ENCODE measurements around the gene SIGLEC7.
"Not testable (repeated sequence)": the region's sequence is repeated elsewhere in the genome, so short reads cannot be mapped to it uniquely, and the experiment has no call there.

Gene SIGLEC7

DNA sequence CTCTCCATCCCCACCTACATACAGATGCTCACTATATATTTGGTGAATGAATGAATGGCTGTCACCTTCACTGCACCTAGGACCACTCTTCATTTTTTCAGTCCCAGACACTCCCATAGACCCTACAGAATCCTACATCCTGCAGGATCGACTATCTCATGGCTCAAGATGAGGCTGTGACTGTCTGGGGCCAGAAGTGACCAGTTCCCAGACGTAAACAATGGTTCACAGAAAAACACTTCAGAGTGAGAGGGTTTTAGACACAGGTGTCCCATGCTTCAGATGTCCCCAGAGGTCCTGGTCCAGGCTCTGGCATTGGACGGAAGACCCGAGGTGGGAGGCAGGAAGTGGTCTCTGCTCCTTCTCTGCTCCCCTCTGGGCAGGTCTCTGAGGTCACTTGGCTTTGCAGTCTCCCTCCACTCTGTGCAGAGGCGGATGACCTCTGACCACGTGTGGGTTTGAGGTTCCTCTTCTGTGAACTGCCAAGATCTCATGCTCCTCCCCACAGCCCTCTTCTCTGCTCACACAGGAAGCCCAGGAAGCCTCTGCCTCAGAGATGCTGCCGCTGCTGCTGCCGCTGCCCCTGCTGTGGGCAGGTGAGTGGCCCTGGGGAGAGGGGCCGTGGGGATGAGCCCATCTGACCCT lies 24.9 kb downstream of the SIGLEC7 start:
- H3K4me3 ChIP-seq (ENCODE audit: low read depth, low read length), result peak overlapping the region; percentile 46
- TF ChIP-seq, protein P1, sequence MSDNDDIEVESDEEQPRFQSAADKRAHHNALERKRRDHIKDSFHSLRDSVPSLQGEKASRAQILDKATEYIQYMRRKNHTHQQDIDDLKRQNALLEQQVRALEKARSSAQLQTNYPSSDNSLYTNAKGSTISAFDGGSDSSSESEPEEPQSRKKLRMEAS (IDR thresholded peaks at IDR 0.05; ENCODE audit: low read depth, low read length), result peak; percentile 98
- TF ChIP-seq, protein P2, sequence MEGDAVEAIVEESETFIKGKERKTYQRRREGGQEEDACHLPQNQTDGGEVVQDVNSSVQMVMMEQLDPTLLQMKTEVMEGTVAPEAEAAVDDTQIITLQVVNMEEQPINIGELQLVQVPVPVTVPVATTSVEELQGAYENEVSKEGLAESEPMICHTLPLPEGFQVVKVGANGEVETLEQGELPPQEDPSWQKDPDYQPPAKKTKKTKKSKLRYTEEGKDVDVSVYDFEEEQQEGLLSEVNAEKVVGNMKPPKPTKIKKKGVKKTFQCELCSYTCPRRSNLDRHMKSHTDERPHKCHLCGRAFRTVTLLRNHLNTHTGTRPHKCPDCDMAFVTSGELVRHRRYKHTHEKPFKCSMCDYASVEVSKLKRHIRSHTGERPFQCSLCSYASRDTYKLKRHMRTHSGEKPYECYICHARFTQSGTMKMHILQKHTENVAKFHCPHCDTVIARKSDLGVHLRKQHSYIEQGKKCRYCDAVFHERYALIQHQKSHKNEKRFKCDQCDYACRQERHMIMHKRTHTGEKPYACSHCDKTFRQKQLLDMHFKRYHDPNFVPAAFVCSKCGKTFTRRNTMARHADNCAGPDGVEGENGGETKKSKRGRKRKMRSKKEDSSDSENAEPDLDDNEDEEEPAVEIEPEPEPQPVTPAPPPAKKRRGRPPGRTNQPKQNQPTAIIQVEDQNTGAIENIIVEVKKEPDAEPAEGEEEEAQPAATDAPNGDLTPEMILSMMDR (IDR thresholded peaks at IDR 0.05; ENCODE audit: low read depth, low read length), result no peak
- TF ChIP-seq MYC (IDR thresholded peaks at IDR 0.05; ENCODE audit: low read depth, low read length), result peak; percentile 85
- no peak for TF ChIP-seq POLR2A (IDR thresholded peaks at IDR 0.05; ENCODE audit: extremely low read depth, insufficient read length)
- peak; percentile 92 for DNase-seq (ENCODE audit: low read depth)

DNA sequence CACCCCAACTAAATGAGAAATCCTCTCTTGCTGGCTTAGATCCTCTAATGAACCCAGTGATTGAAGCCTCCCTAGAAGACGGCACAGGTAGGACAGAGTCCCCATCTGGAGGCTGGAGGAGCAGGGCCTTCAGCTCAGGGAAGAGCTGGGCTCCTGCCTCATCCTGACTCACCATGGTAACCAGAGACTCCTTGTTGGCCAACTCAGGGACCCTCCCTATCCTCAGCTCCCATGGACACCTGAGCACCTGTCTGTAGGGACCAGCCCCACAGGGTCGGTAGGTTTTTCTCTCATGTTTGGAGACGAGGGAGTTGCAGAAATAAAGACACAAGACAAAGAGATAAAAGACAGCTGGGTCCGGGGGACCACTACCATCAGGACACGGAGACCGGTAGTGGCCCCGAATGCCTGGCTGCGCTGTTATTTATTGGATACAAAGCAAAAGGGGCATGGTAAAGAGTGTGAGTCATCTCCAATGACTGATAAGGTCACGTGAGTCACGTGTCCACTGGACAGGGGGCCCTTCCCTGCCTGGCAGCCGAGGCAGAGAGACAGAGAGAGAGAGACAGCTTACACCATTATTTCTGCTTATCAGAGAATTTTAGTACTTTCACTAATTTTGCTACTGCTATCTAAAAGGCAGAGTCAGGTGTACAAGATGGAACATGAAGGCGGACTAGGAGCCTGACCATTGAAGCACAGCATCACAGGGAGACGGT lies 26.6 kb downstream of the SIGLEC7 start:
- no peak overlapping the region for H3K4me3 ChIP-seq (ENCODE audit: low read depth, low read length)
- no peak for DNase-seq (ENCODE audit: low read depth)
- TF ChIP-seq, protein P1 (IDR thresholded peaks at IDR 0.05; ENCODE audit: low read depth, low read length), result no peak
- TF ChIP-seq MYC (IDR thresholded peaks at IDR 0.05; ENCODE audit: low read depth, low read length), result no peak
- no peak for TF ChIP-seq POLR2A (IDR thresholded peaks at IDR 0.05; ENCODE audit: extremely low read depth, insufficient read length)
- TF ChIP-seq, protein P2 (IDR thresholded peaks at IDR 0.05; ENCODE audit: low read depth, low read length), result no peak

DNA sequence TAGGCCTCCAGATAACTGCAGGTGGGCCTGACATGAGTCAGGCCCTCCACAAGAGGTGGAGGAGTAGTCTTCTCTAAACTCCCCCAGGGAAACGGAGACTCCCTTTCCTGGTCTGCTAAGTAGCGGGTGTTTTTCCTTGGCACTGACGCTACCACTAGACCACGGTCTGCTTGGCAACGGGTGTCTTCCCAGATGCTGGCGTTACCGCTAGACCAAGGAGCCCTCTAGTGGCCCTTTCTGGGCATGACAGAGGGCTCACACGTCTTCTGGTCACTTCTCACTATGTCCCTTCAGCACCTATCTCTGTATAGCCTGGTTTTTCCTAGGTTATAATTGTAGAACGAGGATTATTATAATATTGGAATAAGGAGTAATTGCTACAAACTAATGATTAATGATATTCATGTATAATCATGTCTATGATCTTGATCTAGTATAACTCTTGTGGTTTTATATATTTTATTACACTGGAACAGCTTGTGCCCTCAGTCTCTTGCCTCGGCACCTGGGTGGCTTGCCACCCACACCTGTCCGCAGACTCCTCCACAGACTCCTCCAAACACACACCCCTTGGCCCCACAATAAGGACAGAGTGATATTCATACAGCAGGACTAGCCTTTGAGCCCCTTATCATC lies 27.3 kb downstream of the SIGLEC7 start:
- DNase-seq (ENCODE audit: low read depth), result peak; percentile 74
- H3K4me3 ChIP-seq (ENCODE audit: low read depth, low read length), result not testable (repeated sequence)
- TF ChIP-seq, protein P2 (IDR thresholded peaks at IDR 0.05; ENCODE audit: low read depth, low read length), result peak; percentile 61

DNA sequence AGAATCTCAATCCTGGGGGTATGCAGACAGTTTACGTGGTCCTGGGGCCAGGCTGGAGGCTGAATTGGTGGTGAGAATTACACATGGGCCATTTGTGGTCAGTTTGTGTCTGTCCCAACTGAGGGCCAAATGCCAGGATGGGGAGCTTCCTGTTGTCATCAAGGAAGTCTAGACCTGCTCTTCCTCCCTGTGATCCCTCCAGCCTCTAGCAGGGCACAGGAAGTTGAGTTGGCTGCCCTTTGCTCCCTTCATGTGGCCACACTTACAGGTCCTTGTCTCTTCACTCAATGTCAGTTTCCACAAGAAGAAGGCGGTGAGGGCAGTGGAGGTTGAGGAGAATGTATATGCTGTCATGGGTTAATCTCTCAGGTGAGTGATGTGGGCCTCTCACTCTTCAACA lies 30.1 kb downstream of the SIGLEC7 start:
- no peak for DNase-seq (ENCODE audit: low read depth)
- H3K4me3 ChIP-seq (ENCODE audit: low read depth, low read length), result no peak overlapping the region
- TF ChIP-seq, protein P2 (IDR thresholded peaks at IDR 0.05; ENCODE audit: low read depth, low read length), result no peak
- TF ChIP-seq, protein P1 (IDR thresholded peaks at IDR 0.05; ENCODE audit: low read depth, low read length), result no peak
- TF ChIP-seq MYC (IDR thresholded peaks at IDR 0.05; ENCODE audit: low read depth, low read length) (no peak), POLR2A (IDR thresholded peaks at IDR 0.05; ENCODE audit: extremely low read depth, insufficient read length) (no peak)

DNA sequence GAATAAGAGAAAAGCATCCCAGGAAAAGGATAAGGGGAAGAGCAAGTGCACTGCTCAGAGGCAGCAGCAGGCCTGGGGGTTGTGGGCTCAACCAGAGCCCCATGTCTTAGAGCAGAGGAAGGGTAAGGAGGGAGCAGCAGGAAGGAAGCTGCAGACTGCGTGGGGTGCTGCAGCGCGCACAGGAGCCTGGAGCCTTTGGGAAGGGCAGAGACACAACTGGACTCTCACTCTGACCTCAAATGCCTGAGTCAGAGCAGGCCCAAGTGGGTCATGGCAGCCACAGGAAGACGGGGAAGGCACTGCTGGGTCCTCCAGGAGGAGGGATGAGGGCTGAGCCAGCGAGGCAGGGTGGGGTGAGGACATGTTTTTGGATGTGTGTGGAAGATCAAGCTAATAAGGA lies 31.6 kb downstream of the SIGLEC7 start:
- no peak overlapping the region for H3K4me3 ChIP-seq (ENCODE audit: low read depth, low read length)

DNA sequence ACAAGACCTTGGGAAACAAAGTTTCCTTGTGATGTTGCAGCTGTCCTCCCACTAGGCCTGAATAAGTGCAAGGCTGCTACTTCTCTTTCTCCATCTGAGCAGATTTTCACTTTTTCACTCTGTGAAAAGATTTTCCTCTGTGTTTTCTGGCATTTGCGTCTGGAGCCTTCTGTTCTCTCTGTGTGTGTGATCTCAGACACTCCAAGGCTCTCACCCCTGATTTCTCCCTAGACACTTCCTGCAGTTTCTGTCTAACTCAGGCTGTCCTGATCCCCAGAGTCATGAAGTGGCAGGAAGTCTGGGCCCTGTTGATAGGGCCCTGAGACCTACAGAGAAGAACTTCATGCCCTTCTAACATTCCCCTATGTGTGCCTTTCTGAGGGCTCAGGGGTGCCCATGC lies 37.2 kb downstream of the SIGLEC7 start:
- H3K4me3 ChIP-seq (ENCODE audit: low read depth, low read length), result no peak overlapping the region
- TF ChIP-seq, protein P2 (IDR thresholded peaks at IDR 0.05; ENCODE audit: low read depth, low read length), result no peak
- no peak for TF ChIP-seq POLR2A (IDR thresholded peaks at IDR 0.05; ENCODE audit: extremely low read depth, insufficient read length)
- TF ChIP-seq, protein P1 (IDR thresholded peaks at IDR 0.05; ENCODE audit: low read depth, low read length), result no peak
- no peak for TF ChIP-seq MYC (IDR thresholded peaks at IDR 0.05; ENCODE audit: low read depth, low read length)
- no peak for DNase-seq (ENCODE audit: low read depth)

More for the DNA sequence above, 31.6 kb downstream of the SIGLEC7 start:
- no peak for DNase-seq (ENCODE audit: low read depth)
- no peak for TF ChIP-seq POLR2A (IDR thresholded peaks at IDR 0.05; ENCODE audit: extremely low read depth, insufficient read length)
- TF ChIP-seq, protein P1 (IDR thresholded peaks at IDR 0.05; ENCODE audit: low read depth, low read length), result no peak
- no peak for TF ChIP-seq MYC (IDR thresholded peaks at IDR 0.05; ENCODE audit: low read depth, low read length)

All from NB4 (cell line).